Kidney (tissue), 14 donors: ENCODE results near the gene NHS. TPM values are rescaled to one million over a fixed set of nuclear protein-coding genes. Genes with fewer than 3 reads are reported as not detected.

ENCODE experiments used
- DNase-seq, 5 donors: peaks; one replicate each; pipeline ENCODE4 v3.0.0-alpha.2; 2013 to 2020
- FAIRE-seq: peaks from 2 replicates; lab custom pipeline; 2012; peaks lifted over from hg19 to GRCh38; lab: Jason Lieb, UNC
- H3K27ac ChIP-seq, 2 donors: one replicate each; pipeline ENCODE4 v1.7.0; 2013; ENCODE audit warnings: low read depth in 2 of 2, low read length in 2 of 2, inconsistent platforms in 1 of 2
- H3K27me3 ChIP-seq: one replicate; pipeline ENCODE4 v1.7.1; 2013; ENCODE audit warnings: low read length, inconsistent platforms; ENCODE audit not compliant: control insufficient read depth, insufficient read depth
- H3K36me3 ChIP-seq, 3 donors: one replicate each; pipeline versions ENCODE4 v1.7.0 to v1.7.1; 2013; ENCODE audit warnings: low read length in 3 of 3, control low read depth in 1 of 3, inconsistent platforms in 1 of 3; ENCODE audit not compliant: insufficient read depth in 3 of 3, control insufficient read depth in 2 of 3
- H3K4me1 ChIP-seq, 3 donors: one replicate each; pipeline versions ENCODE4 v1.7.0 to v1.7.1; 2013; ENCODE audit warnings: low read length in 3 of 3, inconsistent platforms in 1 of 3, low read depth in 1 of 3; ENCODE audit not compliant: control insufficient read depth in 2 of 3, insufficient read depth in 2 of 3
- H3K4me3 ChIP-seq, 3 donors: one replicate each; pipeline versions ENCODE4 v1.7.0 to v1.8.1; 2013; ENCODE audit warnings: low read length in 3 of 3, control low read depth in 1 of 3, inconsistent platforms in 1 of 3
- H3K9ac ChIP-seq, 3 donors: one replicate each; pipeline versions ENCODE4 v1.7.0 to v1.7.1; 2013; ENCODE audit warnings: low read length in 3 of 3, control low read depth in 1 of 3, inconsistent platforms in 1 of 3
- H3K9me3 ChIP-seq, 3 donors: one replicate each; pipeline versions ENCODE4 v1.7.0 to v1.7.1; 2013; ENCODE audit warnings: low read length in 3 of 3, control low read depth in 1 of 3, inconsistent platforms in 1 of 3; ENCODE audit not compliant: control insufficient read depth in 2 of 3, insufficient read depth in 1 of 3
- CTCF ChIP-seq: IDR thresholded peaks from 3 replicates; pipeline ENCODE4 v1.5.1; 2012; ENCODE audit warnings: mild to moderate bottlenecking, moderate library complexity, borderline replicate concordance; ENCODE audit not compliant: insufficient read depth; ENCODE audit errors: extremely low read depth
- intact Hi-C: fragments of 100-400 bp; cut with DNase I; formaldehyde crosslinking; loops from one replicate; pipeline ENCODE4 v1.11.1; 2022
- polyA plus RNA-seq: library from polyadenylated mRNA; stranded (reverse); fragments of 350-450 nt; fragmentation: Illumina TruSeq; extraction: RNeasy Lipid Tissue Mini Kit (QIAGEN cat#74804); gene quantifications from one replicate; pipeline ENCODE4 v1.2.3, GENCODE V29; 2014; ENCODE audit warnings: low read depth, low replicate concordance; ENCODE audit not compliant: insufficient read depth
- total RNA-seq: library from RNA; stranded (reverse); fragmentation: NEBNext Ultra II Directional; extraction: Animal tissue kit (Norgen Biotek cat#: 25700); gene quantifications from one replicate; pipeline ENCODE4 v1.2.1, GENCODE V29; 2021
- donor health status: control.
- donor health status: control.
- donor health status: control.
- donor health status: control.
- donor health status: control.
- donor health status: DM: yes; HTN: yes; CAD: no.
- donor health status: Normal renal cell carcinoma (clear cell type).

The NHS gene
- total and polyA plus RNA-seq, 2 donors from 2014 or later, result 3.1 to 28.9 TPM

GRCh38 chrX:17410651-17411050, 35.7 kb downstream of the NHS start:
- peaks cover 4% of the 10 kb centered on the region for H3K27me3 ChIP-seq
- no peak for TF ChIP-seq CTCF
- DNase-seq (no peak), FAIRE-seq (no peak)
- no peak overlapping the region for H3K4me3 ChIP-seq
- intact Hi-C loops, result no loop called here
- H3K9ac ChIP-seq, result no peak overlapping the region
- no peak overlapping the region for H3K27ac ChIP-seq
- H3K4me1 ChIP-seq, result peaks cover 0 to 11% (median 3%) of the 10 kb centered on the region in 3 donors
- no peaks in the 10 kb centered on the region for H3K9me3 ChIP-seq
- no peaks in the 10 kb centered on the region for H3K36me3 ChIP-seq

- Histone ChIP-seq H3K4me3 (no peak overlapping the region), H3K9me3 (no peaks in the 10 kb centered on the region), H3K9ac (no peak overlapping the region), H3K27ac (no peak overlapping the region), H3K4me1 (peaks cover 0 to 11% (median 4%) of the 10 kb centered on the region in 3 donors), H3K27me3 (peaks cover 4% of the 10 kb centered on the region), H3K36me3 (no peaks in the 10 kb centered on the region)
- intact Hi-C loops, result no loop called here
- DNase-seq, result peak in 3 of 5 donors; percentile 33 to 54 (median 47)
- no peak for TF ChIP-seq CTCF
- no peak for FAIRE-seq
Measured at GRCh38 chrX:17411205-17411604, 36.2 kb downstream of the NHS start.

GRCh38 chrX:17412692-17413091, 37.7 kb downstream of the NHS start:
- FAIRE-seq, result no peak

More at GRCh38 chrX:17412692-17413091, 37.7 kb downstream of the NHS start:
- no peak for TF ChIP-seq CTCF
- Histone ChIP-seq H3K4me3 (no peak overlapping the region), H3K9me3 (no peaks in the 10 kb centered on the region), H3K4me1 (peaks cover 0 to 11% (median 4%) of the 10 kb centered on the region in 3 donors), H3K36me3 (no peaks in the 10 kb centered on the region), H3K27me3 (peaks cover 4% of the 10 kb centered on the region), H3K27ac (no peak overlapping the region), H3K9ac (no peak overlapping the region)
- intact Hi-C loops, result no loop called here
- DNase-seq, result no peak
